ENCODE results near the gene TBC1D7.
"Not testable (repeated sequence)": the region's sequence is repeated elsewhere in the genome, so short reads cannot be mapped to it uniquely, and the experiment has no call there.

Gene TBC1D7

DNA sequence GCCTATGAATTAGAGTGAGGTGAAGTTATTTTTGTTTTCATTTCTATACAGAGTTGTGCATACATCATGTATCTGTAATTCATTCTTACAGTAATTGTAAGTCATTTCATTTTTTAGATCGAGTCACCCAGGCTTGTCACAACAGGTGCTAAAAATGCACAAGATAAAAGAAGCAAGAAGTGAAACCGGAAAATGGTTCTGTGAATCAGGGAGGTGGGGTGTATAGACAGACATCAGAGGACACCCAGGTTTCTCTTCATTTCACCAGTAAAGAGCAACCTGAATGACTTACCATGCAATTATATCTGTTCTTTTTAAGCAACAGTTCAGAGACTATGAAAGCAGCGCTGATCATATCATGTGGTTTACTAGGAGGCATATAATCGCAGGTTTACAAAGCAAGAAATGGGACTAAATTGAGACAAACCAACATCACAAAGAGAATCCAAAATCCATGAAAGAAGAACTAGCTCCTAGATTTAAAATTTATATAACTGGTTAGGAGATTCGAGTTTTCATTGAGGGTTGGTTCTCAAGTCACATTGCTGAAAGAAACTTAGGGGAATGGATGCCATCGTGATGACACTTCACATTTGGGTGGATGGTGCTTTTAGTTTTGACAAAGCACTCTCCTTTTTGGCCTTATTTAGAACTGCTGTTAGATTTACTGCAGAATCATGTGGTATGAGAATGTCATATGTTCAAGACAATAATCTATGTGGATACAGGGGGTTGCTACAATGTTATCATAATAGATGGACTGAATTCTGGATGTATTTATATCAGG, 27.9 kb upstream of the TBC1D7 start:
- DNase-seq (ENCODE audit: low spot score): no peak

DNA sequence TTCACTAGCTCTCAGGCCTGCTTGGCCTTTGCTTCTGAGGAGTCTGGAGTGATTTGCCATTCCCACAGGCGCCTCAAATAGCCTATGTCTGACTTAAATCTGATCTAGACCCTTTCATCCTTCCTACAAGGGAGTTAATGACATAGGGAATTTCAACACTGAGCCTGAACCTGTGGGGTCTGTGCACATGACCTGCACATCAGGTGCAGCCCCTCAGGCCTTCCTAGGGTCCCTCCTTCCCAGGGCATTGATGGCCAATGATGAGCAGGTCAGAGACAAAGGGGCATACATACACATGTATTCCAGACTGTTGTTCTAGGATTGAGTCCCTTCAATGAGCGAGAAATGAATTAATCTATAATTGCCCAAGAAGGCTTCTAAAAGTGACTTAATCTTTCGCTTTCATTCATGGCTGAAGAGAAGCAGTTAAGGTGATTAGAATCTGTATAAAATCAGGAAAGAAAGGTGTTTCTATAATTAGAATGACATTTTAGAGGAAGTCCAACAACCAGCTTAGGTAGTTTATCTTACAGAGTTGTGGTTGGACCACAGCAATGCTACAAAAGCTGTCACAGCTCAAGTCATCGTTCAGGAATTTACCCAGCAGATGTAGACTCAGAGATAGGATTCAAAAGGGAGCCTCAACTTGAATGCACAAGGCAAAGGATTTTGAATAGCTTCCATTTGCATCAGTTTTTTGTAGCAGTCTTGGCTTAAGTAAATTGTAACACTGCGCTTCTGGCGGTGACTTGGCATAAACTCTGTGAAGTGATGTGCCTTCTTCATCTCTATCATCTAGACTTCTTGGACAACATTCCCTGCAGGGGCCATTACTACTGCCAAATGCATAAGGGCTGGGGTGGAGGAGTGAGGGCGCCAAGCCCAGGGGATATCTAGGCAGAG, 27.0 kb upstream of the TBC1D7 start:
- DNase-seq (ENCODE audit: low spot score): no peak

GRCh38 chr6:13354331-13355042, 26.1 kb upstream of the TBC1D7 start:
- no peak for DNase-seq (ENCODE audit: low spot score)

DNA sequence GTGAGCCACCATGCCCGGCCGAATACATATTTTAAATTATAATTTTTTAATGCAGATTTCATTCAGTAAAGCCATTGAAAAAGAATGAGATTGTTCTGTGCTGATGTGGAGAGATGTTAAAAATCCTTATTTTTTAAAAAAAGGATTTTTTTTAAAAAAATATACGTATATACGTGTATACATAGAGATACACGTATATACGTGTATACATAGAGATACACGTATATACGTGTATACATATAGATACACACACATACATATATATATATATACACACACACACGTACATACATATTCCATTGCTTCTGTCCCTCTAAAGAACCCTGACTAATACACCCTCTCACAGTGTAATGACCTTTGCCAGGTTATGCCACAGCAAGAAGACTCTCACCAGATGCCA, 23.8 kb upstream of the TBC1D7 start:
- no peak for DNase-seq (ENCODE audit: low spot score)

- DNase-seq (ENCODE audit: low spot score): peak; percentile 43
Observed at GRCh38 chr6:13351271-13351670, 22.9 kb upstream of the TBC1D7 start.

DNA sequence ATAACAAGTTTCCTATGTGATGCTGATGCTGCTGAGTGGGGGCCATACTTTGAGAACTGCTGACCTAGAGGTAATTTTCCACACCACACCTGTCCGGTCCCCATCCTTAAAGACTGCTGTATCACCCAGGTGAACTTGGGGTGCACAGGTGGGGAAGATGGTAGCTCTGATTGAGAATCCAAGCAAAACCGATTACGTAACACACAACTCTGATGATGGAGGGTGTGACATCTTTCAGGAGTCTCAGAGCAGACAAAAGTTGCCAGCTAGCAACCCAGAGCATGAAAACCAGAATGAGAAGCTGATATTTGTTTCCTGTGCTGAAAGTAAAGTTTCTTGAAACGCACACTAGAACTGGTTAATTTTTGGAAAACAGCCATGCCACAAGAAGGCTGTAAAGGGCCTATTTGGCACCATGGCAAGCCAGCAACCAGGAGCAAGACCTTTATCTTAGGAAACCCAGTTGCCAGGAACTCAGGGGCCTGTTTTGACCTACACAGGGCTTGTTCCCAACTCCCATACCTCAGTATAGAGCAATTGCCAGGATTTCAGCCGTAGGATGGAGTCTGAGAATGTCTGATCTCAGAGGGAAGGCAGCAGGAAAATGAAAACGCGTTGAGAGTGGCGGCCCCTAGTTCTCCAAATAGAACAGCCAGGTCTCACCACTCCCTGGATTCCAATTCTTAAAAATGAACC, 21.6 kb upstream of the TBC1D7 start:
- DNase-seq (ENCODE audit: low spot score): no peak

DNA sequence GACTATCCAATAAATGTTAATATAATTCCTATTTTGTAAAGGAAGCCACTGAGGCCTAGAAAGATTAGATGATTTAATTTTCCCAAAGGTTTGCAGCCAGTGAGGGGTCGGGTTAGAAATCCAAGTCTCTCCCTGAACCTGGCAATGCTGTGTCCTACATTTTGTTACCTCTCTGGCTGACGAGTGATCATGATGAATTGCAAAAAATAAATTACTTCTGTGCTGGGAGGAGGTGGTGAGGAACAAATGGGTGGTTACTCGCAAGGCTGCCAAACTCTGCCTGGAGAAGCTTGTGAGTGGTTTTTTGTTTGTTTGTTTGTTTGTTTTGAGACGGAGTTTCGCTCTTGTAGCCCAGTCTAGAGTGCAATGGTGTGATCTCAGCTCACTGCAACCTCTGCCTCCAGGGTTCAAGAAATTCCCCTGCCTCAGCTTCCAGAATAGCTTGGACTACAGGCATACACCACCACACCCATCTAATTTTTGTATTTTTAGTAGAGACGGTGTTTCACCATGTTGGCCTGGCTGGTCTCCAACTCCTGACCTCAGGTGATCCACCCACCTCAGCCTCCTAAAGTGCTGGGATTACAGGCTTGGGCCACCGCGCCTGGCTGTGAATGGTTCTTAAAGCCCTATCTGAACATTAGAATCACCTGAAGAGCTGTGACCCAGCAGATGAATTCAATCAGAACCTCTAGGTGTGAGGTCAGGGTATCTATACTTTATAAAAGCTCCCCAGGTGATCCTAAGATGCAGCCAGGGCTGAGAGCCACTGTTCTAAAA, 20.2 kb upstream of the TBC1D7 start:
- no peak for DNase-seq (ENCODE audit: low spot score)

- no peak for DNase-seq (ENCODE audit: low spot score)
Observed at GRCh38 chr6:13346245-13346644, 17.9 kb upstream of the TBC1D7 start.

DNA sequence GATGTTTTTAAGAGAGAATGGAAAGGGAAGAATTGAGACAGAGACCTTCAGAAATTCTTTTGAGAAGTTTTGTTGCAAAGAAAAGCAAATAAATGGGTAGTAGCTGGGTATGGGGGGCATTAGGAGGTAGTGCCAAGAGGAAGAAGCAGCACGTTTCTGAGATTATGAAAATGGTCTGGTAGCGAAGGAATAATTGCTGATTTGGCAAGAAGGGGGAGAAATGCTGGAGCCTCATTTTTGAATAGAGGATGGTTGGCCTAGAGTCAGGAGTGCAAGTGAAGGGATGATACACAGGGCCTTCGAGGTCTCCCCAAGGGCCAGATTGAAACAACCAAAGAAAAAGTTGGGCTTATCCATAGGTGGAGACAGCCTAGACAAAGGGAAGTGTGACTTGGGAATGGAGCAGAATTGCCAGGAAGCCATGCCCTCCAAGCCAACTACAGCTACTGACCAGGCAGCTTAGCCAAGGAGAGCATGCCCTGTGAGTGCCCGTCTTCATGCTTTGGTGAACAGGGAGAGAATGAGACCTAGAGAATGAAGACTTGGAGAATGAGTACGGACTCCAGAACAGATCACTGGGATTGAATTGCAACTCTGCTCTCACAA, 14.2 kb upstream of the TBC1D7 start:
- no peak for DNase-seq (ENCODE audit: low spot score)

DNA sequence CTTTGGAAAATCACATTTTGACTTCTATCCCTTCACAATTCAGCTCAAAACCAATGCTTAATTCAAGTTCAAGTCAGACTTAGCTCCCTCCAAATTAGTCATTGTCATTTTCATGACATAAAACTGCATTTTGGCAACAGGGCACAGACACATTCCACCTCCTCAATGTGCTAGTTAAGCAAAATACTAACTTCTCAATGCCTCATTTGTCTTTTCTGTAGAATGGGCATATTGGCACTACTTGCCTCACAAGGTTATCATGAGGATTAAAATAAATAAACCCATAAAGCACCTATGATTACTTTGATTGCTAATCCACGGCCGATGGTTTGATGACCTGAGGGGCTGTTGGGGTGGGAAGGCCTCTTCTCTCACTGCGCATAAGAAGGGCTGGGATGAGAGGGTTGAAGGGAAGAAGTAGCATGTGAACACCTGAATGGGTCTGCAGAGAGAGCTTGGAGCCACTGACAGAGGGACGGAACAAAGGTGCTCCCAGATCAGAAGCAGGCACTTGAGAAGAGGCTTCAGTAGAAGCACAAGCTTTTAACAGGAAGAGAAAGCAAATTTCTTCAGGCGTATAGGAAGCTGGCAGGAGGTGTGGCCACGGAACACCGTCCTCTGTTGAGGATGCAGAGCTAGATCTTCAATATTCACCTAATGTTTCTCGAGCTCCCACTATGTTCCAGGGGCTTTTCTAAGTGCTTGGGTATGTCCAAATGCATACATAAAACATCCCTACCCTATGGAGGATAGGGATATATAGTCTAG, 11.7 kb upstream of the TBC1D7 start:
- DNase-seq (ENCODE audit: low spot score): no peak

GRCh38 chr6:13338038-13338437, 9.7 kb upstream of the TBC1D7 start:
- no peak for DNase-seq (ENCODE audit: low spot score)

DNA sequence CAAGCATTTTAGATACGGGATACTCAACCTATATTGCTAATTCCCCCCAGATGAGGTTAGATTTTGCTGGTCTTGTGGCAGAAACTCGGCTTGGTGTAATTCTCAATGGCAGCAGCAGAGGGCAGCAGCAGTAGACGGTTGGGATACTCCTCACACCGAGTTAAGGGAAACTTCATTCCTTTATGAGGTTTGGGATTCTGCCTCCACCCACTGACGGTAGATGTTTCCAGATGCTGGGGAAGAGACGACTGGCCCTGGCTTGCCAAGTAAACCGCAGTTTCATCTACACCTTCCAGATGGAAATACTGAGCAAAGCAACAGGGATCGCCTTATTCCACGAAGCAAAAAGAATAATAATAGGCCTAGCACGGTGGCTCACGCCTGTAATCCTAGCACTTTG, 8.2 kb upstream of the TBC1D7 start:
- peak; percentile 73 for DNase-seq (ENCODE audit: low spot score)

GRCh38 chr6:13334953-13335352, 6.6 kb upstream of the TBC1D7 start:
- no peak for DNase-seq (ENCODE audit: low spot score)

DNA sequence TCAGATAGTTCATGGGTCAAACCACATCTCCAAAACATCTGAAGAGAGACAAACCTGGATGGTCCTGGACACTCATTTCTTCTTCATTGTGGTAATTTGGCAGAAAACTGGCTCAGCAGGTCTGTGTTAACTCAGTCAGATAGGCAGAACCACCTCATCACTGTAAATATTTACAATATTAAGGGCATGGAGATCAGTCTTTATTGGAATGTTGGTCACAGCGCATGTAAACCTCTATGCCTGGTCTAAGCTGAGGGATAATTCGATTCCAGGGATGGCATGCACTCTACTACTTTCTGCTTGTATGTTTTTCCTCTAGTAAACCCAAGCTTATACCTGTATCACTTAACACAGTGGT, 4.0 kb upstream of the TBC1D7 start:
- no peak for DNase-seq (ENCODE audit: low spot score)

GRCh38 chr6:13331516-13332348, 3.4 kb upstream of the TBC1D7 start:
- peak; percentile 51 for DNase-seq (ENCODE audit: low spot score)

DNA sequence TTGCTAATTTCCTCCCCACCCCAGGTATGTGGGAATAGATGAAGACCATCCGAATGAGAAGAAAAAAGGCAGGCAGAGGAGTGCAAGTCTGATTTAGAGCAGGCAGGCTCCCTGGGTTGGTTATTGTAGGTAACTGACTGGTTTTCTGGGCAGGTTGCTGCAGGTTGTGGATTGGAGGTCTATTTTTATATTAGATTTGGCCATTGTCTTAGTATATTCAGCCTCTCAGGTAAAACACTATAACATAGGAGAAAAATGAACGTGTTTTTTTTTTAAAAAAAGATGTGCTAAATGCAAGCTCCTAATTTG, 492 bp upstream of the TBC1D7 start:
- no peak for DNase-seq (ENCODE audit: low spot score)

DNA sequence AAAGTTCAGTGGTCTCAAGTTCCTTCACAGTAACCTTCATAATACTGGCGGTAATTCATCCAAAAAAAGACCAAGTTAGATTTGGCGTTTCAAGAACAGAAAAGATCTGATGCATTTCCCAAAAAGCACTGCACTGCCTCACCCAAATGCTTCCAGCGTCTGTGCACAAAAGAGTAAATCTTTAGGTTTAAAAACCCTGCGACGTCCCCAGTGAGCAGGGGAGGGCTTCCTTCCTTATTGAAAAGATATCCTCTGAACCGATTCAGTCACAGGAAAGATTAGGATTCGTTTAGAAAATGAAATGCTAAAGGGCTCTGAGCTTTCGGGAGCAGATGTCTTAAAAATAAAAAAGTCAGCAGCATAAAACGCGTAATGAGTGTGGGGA, 654 bp downstream of the TBC1D7 start:
- DNase-seq (ENCODE audit: low spot score): no peak

- DNase-seq (ENCODE audit: low spot score): not testable (repeated sequence)
Observed at GRCh38 chr6:13326031-13326586, 2.2 kb downstream of the TBC1D7 start.
